HepG2 (cell line): ENCODE measurements around the gene EIF3L. TPM values are rescaled to one million over a fixed set of nuclear protein-coding genes. Genes with fewer than 3 reads are reported as not detected.

Source experiments
- ESRRA ChIP-seq: sonication (generic); formaldehyde crosslinking; IDR thresholded peaks from 2 replicates; pipeline ENCODE4 v1.5.1; 2020; ENCODE audit warnings: mild to moderate bottlenecking, low read depth, missing genetic modification reagents
- FOXO1 ChIP-seq: sonication (generic); formaldehyde crosslinking; IDR thresholded peaks from 2 replicates; pipeline ENCODE4 v1.4.0; 2020; ENCODE audit warnings: missing genetic modification reagents
- HNRNPL ChIP-seq: fragments of 200-400 bp; formaldehyde crosslinking; IDR thresholded peaks from 2 replicates; pipeline ENCODE4 v1.6.1; 2017; ENCODE audit warnings: mild to moderate bottlenecking, low read depth, low read length
- HOXA3 ChIP-seq: sonication (generic); formaldehyde crosslinking; IDR thresholded peaks from 2 replicates; pipeline ENCODE4 v1.5.0; 2020; ENCODE audit warnings: missing genetic modification reagents
- KLF9 ChIP-seq: IDR thresholded peaks from 2 replicates; pipeline ENCODE4 v1.6.1; 2016; ENCODE audit warnings: low read depth
- SALL1 ChIP-seq: sonication (generic); formaldehyde crosslinking; IDR thresholded peaks from 2 replicates; pipeline ENCODE4 v1.8.0; 2022; ENCODE audit warnings: mild to moderate bottlenecking, missing genetic modification reagents
- SMAD9 ChIP-seq: sonication (generic); formaldehyde crosslinking; IDR thresholded peaks from 2 replicates; pipeline ENCODE4 v1.5.1; 2020; ENCODE audit warnings: mild to moderate bottlenecking, missing genetic modification reagents
- SOX6 ChIP-seq, 2 experiments: fragments of 450-650 bp in 1 of 2; sonication (generic) in 1 of 2; formaldehyde crosslinking in 1 of 2; IDR thresholded peaks; 2 replicates each; pipeline versions ENCODE4 v1.4.0 to v1.6.1; 2017 to 2020; ENCODE audit warnings: antibody characterized with exemption in 1 of 2, mild to moderate bottlenecking in 1 of 2, missing genetic modification reagents in 1 of 2
- SYNCRIP ChIP-seq: fragments of 200-400 bp; formaldehyde crosslinking; IDR thresholded peaks from 2 replicates; pipeline ENCODE4 v1.6.1; 2018; ENCODE audit warnings: mild to moderate bottlenecking, low read depth, low read length; ENCODE audit not compliant: insufficient read depth
- WIZ ChIP-seq: sonication (generic); formaldehyde crosslinking; IDR thresholded peaks from 2 replicates; pipeline ENCODE4 v1.5.1; 2020; ENCODE audit warnings: mild to moderate bottlenecking, missing genetic modification reagents
- ZIK1 ChIP-seq: sonication (generic); formaldehyde crosslinking; IDR thresholded peaks from 2 replicates; pipeline ENCODE4 v1.5.0; 2020; ENCODE audit warnings: mild to moderate bottlenecking, low read depth, missing genetic modification reagents, borderline replicate concordance
- ZMYM3 ChIP-seq: sonication (generic); formaldehyde crosslinking; IDR thresholded peaks from 2 replicates; pipeline ENCODE4 v1.5.1; 2020; ENCODE audit warnings: mild to moderate bottlenecking, missing genetic modification reagents
- ZNF24 ChIP-seq: fragments of 450-650 bp; IDR thresholded peaks from 2 replicates; pipeline ENCODE4 v1.6.1; 2017; ENCODE audit warnings: antibody characterized with exemption, mild to moderate bottlenecking
- ZNF264 ChIP-seq: sonication (generic); formaldehyde crosslinking; IDR thresholded peaks from 2 replicates; pipeline ENCODE4 v1.4.0; 2020; ENCODE audit warnings: missing genetic modification reagents
- ZNF343 ChIP-seq: sonication (generic); formaldehyde crosslinking; IDR thresholded peaks from 2 replicates; pipeline ENCODE4 v1.4.0; 2020; ENCODE audit warnings: mild to moderate bottlenecking, missing genetic modification reagents
- ZNF501 ChIP-seq: sonication (generic); formaldehyde crosslinking; IDR thresholded peaks from 2 replicates; pipeline ENCODE4 v1.5.1; 2020; ENCODE audit warnings: mild to moderate bottlenecking, moderate library complexity, missing genetic modification reagents
- polyA plus RNA-seq, 8 experiments: library from polyadenylated mRNA; depleted of rRNA in 3 of 8; stranded (reverse) in 7 of 8; unstranded in 1 of 8; fragments of >200 nt; fragmentation: Illumina TruSeq in 4 of 8; extraction: Trizol in 4 of 8; gene quantifications; 2 replicates each; pipeline versions ENCODE4 v1.2.1 to v1.2.3, GENCODE V29; 2011 to 2016; ENCODE audit warnings: low read depth in 4 of 8, missing spikeins in 1 of 8, mixed read lengths in 1 of 8; ENCODE audit not compliant: insufficient read depth in 1 of 8
- total RNA-seq, 5 experiments: library from RNA; depleted of rRNA; stranded (reverse); fragments of >200 nt; fragmentation: Illumina TruSeq; extraction: Trizol; gene quantifications; 2 replicates each; pipeline ENCODE4 v1.2.3, GENCODE V29; 2016; ENCODE audit warnings: low read depth in 1 of 5
- TF ChIP-seq, protein P1 (sequence below): IDR thresholded peaks from 2 replicates; pipeline ENCODE4 v1.6.1; 2016; ENCODE audit warnings: missing genetic modification reagents, missing compliant biosample characterization
- TF ChIP-seq, protein P2 (sequence below): sonication (generic); formaldehyde crosslinking; IDR thresholded peaks from 2 replicates; pipeline ENCODE4 v1.5.1; 2020; ENCODE audit warnings: mild to moderate bottlenecking, missing genetic modification reagents, moderate library complexity
- TF ChIP-seq, protein P3 (sequence below): sonication (generic); formaldehyde crosslinking; IDR thresholded peaks from 2 replicates; pipeline ENCODE4 v1.4.0; 2020; ENCODE audit warnings: mild to moderate bottlenecking, low read depth, missing genetic modification reagents
- TF ChIP-seq, protein P4 (sequence below): sonication (generic); formaldehyde crosslinking; conservative IDR thresholded peaks from 2 replicates; pipeline ENCODE4 v1.4.0; 2020; ENCODE audit warnings: mild to moderate bottlenecking, missing genetic modification reagents, moderate library complexity

The EIF3L gene
- total and polyA plus RNA-seq, 2 of the 13 experiments (the other 11 are each of a cell fraction or from before 2014, with no cell fraction given), result 514 to 793 TPM

DNA sequence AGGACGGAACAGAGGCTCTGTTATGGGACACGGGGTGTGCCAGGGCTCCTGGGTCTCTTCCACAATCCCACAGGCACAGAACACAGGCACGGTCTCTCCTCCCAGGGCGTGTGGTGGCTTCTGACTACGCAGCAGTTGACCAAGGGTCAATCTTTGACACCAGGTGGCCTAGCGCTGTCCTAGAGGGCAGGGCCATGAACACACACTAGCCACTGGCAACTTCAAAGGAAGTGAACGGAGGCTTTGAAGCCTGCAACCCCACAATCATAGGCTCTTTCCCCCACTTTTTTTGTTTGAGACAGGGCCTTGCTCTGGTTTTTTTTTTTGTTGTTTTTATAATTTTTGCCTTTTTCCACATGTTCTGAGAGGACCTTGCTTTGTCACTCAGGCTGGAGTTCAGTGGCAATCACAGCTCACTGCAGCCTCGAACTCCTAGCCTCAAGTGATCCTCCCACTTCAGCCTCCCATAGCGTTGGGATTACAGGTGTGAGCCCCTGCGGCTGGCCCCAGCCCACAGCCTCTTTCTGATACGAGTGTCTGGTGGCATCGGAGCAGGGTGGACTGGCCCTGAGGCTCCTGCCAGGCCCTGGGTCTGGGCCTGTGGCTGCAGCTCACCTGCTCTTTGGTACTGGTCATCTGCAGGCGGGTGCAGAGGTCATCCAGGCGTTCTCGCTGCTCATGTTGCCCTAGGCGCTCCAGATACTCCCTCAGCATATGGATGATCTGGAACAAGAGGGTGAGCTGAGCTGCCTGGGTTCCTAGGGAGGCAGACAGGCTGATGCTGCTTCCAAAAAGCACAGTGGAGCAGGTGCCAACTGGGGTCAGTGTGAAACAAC, 17.0 kb upstream of the EIF3L start (continued):
- TF ChIP-seq ZNF24 (no peak), SOX6 (IDR thresholded peaks at IDR 0.05) (no peak), SOX6 (CRISPR knock-in tag; IDR thresholded peaks at IDR 0.05) (0 out of 2 replicates have a peak, but pooled peaks have one; percentile 23), HOXA3 (CRISPR knock-in tag) (peak; percentile 34; the same call in 1 of the 2 replicates), SYNCRIP (no peak), ZIK1 (CRISPR knock-in tag) (no peak), HNRNPL (no peak), SALL1 (CRISPR knock-in tag) (peak; percentile 41; the same call in 1 of the 2 replicates), FOXO1 (CRISPR knock-in tag) (peak; percentile 29; the same call in 1 of the 2 replicates), ZNF501 (0 out of 2 replicates have a peak, but pooled peaks have one; percentile 28), ZNF343 (CRISPR knock-in tag) (no peak), WIZ (CRISPR knock-in tag) (no peak), ZNF264 (no peak), ESRRA (CRISPR knock-in tag) (no peak), SMAD9 (CRISPR knock-in tag) (no peak), KLF9 (CRISPR knock-in tag) (no peak), ZMYM3 (CRISPR knock-in tag) (peak; percentile 89)
- TF ChIP-seq, protein P1, sequence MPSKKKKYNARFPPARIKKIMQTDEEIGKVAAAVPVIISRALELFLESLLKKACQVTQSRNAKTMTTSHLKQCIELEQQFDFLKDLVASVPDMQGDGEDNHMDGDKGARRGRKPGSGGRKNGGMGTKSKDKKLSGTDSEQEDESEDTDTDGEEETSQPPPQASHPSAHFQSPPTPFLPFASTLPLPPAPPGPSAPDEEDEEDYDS, result no peak
- TF ChIP-seq, protein P2, sequence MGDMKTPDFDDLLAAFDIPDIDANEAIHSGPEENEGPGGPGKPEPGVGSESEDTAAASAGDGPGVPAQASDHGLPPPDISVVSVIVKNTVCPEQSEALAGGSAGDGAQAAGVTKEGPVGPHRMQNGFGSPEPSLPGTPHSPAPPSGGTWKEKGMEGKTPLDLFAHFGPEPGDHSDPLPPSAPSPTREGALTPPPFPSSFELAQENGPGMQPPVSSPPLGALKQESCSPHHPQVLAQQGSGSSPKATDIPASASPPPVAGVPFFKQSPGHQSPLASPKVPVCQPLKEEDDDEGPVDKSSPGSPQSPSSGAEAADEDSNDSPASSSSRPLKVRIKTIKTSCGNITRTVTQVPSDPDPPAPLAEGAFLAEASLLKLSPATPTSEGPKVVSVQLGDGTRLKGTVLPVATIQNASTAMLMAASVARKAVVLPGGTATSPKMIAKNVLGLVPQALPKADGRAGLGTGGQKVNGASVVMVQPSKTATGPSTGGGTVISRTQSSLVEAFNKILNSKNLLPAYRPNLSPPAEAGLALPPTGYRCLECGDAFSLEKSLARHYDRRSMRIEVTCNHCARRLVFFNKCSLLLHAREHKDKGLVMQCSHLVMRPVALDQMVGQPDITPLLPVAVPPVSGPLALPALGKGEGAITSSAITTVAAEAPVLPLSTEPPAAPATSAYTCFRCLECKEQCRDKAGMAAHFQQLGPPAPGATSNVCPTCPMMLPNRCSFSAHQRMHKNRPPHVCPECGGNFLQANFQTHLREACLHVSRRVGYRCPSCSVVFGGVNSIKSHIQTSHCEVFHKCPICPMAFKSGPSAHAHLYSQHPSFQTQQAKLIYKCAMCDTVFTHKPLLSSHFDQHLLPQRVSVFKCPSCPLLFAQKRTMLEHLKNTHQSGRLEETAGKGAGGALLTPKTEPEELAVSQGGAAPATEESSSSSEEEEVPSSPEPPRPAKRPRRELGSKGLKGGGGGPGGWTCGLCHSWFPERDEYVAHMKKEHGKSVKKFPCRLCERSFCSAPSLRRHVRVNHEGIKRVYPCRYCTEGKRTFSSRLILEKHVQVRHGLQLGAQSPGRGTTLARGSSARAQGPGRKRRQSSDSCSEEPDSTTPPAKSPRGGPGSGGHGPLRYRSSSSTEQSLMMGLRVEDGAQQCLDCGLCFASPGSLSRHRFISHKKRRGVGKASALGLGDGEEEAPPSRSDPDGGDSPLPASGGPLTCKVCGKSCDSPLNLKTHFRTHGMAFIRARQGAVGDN, result peak; percentile 81
- TF ChIP-seq, protein P3, sequence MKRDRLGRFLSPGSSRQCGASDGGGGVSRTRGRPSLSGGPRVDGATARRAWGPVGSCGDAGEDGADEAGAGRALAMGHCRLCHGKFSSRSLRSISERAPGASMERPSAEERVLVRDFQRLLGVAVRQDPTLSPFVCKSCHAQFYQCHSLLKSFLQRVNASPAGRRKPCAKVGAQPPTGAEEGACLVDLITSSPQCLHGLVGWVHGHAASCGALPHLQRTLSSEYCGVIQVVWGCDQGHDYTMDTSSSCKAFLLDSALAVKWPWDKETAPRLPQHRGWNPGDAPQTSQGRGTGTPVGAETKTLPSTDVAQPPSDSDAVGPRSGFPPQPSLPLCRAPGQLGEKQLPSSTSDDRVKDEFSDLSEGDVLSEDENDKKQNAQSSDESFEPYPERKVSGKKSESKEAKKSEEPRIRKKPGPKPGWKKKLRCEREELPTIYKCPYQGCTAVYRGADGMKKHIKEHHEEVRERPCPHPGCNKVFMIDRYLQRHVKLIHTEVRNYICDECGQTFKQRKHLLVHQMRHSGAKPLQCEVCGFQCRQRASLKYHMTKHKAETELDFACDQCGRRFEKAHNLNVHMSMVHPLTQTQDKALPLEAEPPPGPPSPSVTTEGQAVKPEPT (CRISPR knock-in tag), result no peak
- TF ChIP-seq, protein P4, sequence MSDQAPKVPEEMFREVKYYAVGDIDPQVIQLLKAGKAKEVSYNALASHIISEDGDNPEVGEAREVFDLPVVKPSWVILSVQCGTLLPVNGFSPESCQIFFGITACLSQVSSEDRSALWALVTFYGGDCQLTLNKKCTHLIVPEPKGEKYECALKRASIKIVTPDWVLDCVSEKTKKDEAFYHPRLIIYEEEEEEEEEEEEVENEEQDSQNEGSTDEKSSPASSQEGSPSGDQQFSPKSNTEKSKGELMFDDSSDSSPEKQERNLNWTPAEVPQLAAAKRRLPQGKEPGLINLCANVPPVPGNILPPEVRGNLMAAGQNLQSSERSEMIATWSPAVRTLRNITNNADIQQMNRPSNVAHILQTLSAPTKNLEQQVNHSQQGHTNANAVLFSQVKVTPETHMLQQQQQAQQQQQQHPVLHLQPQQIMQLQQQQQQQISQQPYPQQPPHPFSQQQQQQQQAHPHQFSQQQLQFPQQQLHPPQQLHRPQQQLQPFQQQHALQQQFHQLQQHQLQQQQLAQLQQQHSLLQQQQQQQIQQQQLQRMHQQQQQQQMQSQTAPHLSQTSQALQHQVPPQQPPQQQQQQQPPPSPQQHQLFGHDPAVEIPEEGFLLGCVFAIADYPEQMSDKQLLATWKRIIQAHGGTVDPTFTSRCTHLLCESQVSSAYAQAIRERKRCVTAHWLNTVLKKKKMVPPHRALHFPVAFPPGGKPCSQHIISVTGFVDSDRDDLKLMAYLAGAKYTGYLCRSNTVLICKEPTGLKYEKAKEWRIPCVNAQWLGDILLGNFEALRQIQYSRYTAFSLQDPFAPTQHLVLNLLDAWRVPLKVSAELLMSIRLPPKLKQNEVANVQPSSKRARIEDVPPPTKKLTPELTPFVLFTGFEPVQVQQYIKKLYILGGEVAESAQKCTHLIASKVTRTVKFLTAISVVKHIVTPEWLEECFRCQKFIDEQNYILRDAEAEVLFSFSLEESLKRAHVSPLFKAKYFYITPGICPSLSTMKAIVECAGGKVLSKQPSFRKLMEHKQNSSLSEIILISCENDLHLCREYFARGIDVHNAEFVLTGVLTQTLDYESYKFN (CRISPR knock-in tag), result peak; percentile 78
